Airway epithelial cell (primary cell): ENCODE data around the gene SOX1. TPM values are rescaled to one million over a fixed set of nuclear protein-coding genes. Genes with fewer than 3 reads are reported as not detected.

ENCODE experiments used
- total RNA-seq: library from RNA; depleted of rRNA; stranded (reverse); fragments of >200 nt; gene quantifications from 2 replicates; pipeline ENCODE4 v1.2.3, GENCODE V29; 2015

SOX1 gene
- not detected in 2 replicates for total RNA-seq

DNA sequence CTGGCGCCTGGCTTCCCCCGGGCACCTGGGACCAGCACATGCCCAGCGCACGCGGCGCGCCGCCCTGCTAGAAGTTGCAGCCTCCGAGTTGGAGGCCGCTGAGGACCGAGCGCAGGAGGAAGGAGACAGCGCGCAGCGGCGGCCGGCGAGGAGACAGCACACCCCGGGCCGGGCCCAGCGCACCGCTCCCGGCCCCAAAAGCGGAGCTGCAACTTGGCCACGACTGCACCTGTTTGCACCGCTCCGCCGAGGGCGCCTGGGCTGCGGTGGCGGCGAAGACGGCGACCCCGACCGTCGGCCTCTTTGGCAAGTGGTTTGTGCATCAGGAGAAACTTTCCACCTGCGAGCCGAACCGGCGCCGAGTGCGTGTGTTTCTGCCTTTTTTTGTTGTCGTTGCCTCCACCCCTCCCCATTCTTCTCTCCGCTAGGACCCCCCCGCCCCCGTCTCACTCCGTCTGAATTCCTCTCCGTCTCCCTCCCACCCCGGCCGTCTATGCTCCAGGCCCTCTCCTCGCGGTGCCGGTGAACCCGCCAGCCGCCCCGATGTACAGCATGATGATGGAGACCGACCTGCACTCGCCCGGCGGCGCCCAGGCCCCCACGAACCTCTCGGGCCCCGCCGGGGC lies at the start of gene SOX1:
Gene SOX1 (plus strand): TSS at position 34 of the 626 bp plus-strand sequence. CDS start 510 bp downstream, at position 544.

